HG02870 (cell line): Measurements from ENCODE around the gene CA5A.

ENCODE experiments used
- ATAC-seq: cut with Tn5 transposase; IDR thresholded peaks from one replicate; pipeline ENCODE4 v1.9.1; 2021; ENCODE audit warnings: mild to moderate bottlenecking, moderate library complexity; ENCODE audit not compliant: unreplicated experiment

The CA5A gene

DNA sequence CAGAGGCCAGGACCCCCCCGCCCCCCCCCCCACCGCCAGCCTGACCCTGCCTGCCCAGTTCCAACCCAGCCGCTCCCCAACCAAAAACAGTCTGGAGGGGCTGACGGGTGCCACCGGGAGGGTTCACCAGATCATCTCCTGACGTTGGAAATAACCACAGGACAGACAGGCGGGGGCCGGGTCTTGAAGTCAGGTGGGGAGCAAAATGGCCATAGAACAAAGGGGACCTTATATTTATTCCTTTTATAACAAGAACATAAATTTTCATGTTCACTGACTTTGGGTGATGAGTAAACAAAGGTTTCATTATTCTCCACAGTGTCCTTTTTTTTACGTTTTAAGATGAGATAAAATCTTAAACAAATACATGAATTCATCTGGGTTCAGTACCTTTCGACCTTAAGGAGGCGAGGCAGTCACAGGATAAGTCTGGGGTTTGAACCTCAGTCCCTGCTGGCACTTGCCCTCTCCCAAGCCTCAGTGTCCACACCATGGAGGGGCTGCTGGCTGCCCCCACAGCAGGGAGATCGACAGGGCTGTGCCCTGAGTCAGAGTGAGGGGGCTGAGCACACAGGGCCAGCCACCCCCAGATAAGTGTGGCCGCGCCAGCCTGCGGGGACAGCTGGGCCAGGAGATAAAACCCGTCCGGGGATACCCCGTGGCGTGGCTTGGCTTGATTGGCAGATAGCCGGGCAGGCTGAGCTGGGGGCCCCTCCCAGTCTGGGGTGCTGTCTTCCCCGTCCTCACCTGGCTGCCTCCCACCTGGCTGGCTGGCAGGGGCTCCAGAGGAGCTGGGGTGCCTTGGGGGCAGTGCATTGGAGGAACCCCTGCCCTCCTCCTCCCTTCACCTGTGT lies 82.0 kb downstream of the CA5A start:
- no peak for ATAC-seq

GRCh38 chr16:87853411-87854052 lies 82.8 kb downstream of the CA5A start:
- ATAC-seq, result no peak

GRCh38 chr16:87851601-87852000 lies 84.7 kb downstream of the CA5A start:
- ATAC-seq, result no peak

- no peak for ATAC-seq
Measured at GRCh38 chr16:87851141-87851587, 85.2 kb downstream of the CA5A start.

GRCh38 chr16:87850009-87851006 lies 86.0 kb downstream of the CA5A start:
- ATAC-seq, result no peak

DNA sequence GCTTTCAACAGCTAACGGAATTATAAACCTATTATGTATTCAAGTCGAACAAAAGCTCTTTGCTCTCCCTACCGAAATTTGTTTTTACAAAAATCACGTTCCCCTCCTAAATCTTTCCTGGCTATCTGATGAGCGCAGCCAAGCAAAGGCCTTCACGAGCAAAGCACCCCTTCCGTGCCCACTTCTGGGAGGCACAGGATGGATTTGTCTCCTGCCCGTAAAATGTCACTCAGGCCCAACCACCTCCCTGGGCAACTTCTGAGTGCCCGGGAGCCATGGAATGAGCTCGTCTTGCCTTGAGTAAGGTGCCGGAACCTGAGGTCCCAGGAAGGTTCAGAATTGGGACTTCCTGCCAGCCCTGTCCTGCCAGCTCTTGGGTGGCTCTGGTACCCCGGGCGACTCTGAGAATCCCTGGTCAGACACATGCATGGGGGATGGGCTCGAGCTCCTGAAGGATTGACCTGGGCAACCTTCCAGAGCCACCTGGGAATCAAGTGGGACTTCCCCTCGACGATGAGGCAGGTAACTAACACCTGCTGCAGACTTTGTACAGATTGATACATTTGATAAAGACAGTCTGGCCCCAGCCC lies 86.8 kb downstream of the CA5A start:
- ATAC-seq, result no peak

GRCh38 chr16:87848676-87849345 lies 87.5 kb downstream of the CA5A start:
- ATAC-seq, result no peak

- ATAC-seq, result no peak
Measured at GRCh38 chr16:87847785-87848675, 88.3 kb downstream of the CA5A start.

- ATAC-seq, result no peak
Measured at GRCh38 chr16:87847467-87847784, 88.9 kb downstream of the CA5A start.

GRCh38 chr16:87846705-87847466 lies 89.4 kb downstream of the CA5A start:
- ATAC-seq, result no peak

GRCh38 chr16:87845807-87846619 lies 90.3 kb downstream of the CA5A start:
- no peak for ATAC-seq

DNA sequence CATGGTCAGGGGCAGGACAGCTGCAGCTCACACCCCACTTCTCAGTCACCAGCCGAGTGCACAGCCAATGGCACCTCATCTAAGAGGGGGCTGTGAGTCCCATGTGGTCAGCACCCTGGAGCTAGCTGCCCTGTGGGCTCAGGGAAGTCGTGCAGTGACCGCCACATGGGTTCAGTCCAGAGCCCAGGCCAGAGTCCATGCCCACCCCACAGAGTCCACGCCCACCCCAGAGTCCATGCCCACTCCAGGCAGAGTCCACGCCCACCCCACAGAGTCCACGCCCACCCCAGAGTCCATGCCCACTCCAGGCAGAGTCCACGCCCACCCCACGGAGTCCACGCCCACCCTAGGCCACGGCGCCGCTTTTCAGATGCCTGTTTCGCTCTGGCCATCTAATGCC lies 91.1 kb downstream of the CA5A start:
- no peak for ATAC-seq

DNA sequence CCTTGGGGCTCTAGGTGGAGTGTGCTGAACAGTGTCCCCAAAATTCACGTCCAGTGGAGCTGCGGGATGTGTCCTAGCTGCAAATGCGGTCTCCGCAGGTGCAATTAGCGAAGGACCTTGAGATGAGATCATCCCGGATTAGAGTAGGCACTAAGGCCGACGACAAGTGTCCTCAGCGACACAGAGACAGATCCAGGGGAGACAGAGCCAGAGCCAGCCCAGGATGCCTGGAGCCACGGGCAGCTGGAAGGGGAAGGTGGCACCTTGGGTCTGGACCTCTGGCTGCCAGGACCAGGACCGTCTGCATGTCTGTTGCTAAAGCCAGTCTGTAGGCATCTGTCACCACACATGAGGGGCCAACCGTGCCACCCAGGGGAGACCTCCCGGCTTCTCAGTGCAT lies 91.5 kb downstream of the CA5A start:
- no peak for ATAC-seq

- no peak for ATAC-seq
Measured at GRCh38 chr16:87844120-87844733, 92.1 kb downstream of the CA5A start.

GRCh38 chr16:87843678-87844105 lies 92.6 kb downstream of the CA5A start:
- ATAC-seq, result no peak

DNA sequence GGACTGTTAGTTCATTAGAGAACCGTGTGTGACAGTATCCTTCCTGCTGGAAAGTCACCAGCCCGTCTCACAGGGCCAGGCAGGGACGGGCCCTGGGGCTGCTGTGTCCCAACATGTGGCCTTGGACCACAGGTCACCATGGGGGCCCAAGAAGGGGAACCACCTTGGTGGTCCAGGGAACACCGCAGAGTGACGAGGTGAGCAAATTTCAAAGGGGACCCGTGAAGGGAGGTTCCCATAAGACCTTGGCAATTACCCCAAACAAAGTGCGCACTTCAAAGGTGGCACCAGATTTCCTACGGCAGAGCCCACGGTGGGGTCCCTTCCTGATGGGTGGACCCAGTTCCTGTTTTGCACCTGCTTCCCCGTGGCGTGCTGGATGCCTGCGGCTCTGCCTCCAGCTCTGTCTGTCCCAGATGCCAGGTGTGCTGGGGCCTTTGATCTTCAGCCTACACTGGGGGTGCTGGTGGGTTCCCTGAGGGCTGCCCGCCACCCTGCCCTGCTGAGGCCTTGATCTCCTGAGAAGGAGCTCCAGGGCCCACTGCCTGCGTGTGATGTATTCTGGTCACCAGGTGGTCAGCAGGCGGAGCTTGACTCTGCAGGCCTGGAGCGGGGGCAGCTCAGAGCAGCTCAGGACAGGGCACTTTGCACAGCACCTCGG lies 94.0 kb downstream of the CA5A start:
- ATAC-seq, result no peak
